Transverse colon (tissue), 4 donors: Measurements from ENCODE around the gene HOXC13. TPM values are rescaled to one million over a fixed set of nuclear protein-coding genes. Genes with fewer than 3 reads are reported as not detected.

Experiments
- DNase-seq: peaks from one replicate; pipeline ENCODE4 v3.0.0-alpha.2; 2019
- H3K27ac ChIP-seq, 4 donors: fragments of 200-600 bp; sonication (generic); 2 replicates each; pipeline ENCODE4 v1.5.1; 2016 to 2018; ENCODE audit warnings: inconsistent platforms in 4 of 4
- H3K27me3 ChIP-seq: fragments of 200-600 bp; sonication (generic); 2 replicates; pipeline ENCODE4 v1.5.1; 2017; ENCODE audit warnings: inconsistent platforms
- H3K36me3 ChIP-seq, 4 donors: fragments of 200-600 bp; sonication (generic); 2 replicates each; pipeline ENCODE4 v1.5.1; 2017 to 2019; ENCODE audit warnings: inconsistent platforms in 4 of 4
- H3K4me1 ChIP-seq, 4 donors: fragments of 200-600 bp; sonication (generic); 2 replicates each; pipeline ENCODE4 v1.5.1; 2017 to 2020; ENCODE audit warnings: inconsistent platforms in 4 of 4
- H3K4me3 ChIP-seq, 4 donors: fragments of 200-600 bp; sonication (generic); 1 replicate in 1 of 4; 2 replicates in 3 of 4; pipeline versions ENCODE4 v1.5.1 to v1.6.1; 2017 to 2019; ENCODE audit warnings: inconsistent platforms in 4 of 4
- H3K9me3 ChIP-seq, 2 donors: fragments of 200-600 bp; sonication (generic); 2 replicates each; pipeline ENCODE4 v1.5.1; 2017 to 2019; ENCODE audit warnings: inconsistent platforms in 2 of 2
- EP300 ChIP-seq: sonication (generic); formaldehyde crosslinking; IDR thresholded peaks from one replicate; pipeline ENCODE4 v1.6.1; 2017; ENCODE audit warnings: antibody characterized with exemption, low read depth
- POLR2A ChIP-seq: fragments of 450-650 bp; IDR thresholded peaks from one replicate; pipeline ENCODE4 v1.6.1; 2016; ENCODE audit warnings: antibody characterized with exemption, mild to moderate bottlenecking, moderate library complexity
- POLR2AphosphoS5 ChIP-seq, 3 donors: sonication (generic); formaldehyde crosslinking; IDR thresholded peaks; one replicate each; pipeline ENCODE4 v1.6.1; 2016; ENCODE audit warnings: antibody characterized with exemption in 3 of 3
- WGBS, 2 donors: methylation state at CpG; one replicate each; pipeline ENCODE4 v1.1.5; 2018; ENCODE audit warnings: low coverage in 1 of 2; 5-methylcytosine and 5-hydroxymethylcytosine counted together
- in situ Hi-C, 4 donors: fragments of 200-750 bp; cut with MboI; loops; one replicate each; pipeline versions ENCODE4 v1.15.0 to v1.15.1; 2017; ENCODE audit warnings: low sequenced_read_pairs in 3 of 4, low pct_ligation_motif_present in 1 of 4, low pct_unique_long_range_greater_than_20kb in 1 of 4
- intact Hi-C: fragments of 100-400 bp; cut with DNase I; formaldehyde crosslinking; loops from one replicate; pipeline ENCODE4 v1.15.1; 2023; ENCODE audit warnings: low total_unique reads
- total RNA-seq, 4 donors: library from RNA; depleted of rRNA; stranded (reverse); fragments of >200 nt; gene quantifications; one replicate each; pipeline ENCODE4 v1.1.0, GENCODE V29; 2016
- TF ChIP-seq, protein P1 (sequence below), 5 experiments: fragments of 200-600 bp in 3 of 5; fragments of 450-650 bp in 2 of 5; sonication (generic) in 3 of 5; IDR thresholded peaks; 1 replicate in 2 of 5; 2 replicates in 3 of 5; pipeline ENCODE4 v1.5.1; 2016 to 2017; ENCODE audit warnings: antibody characterized with exemption in 5 of 5, inconsistent platforms in 3 of 5, mild to moderate bottlenecking in 2 of 5, moderate library complexity in 1 of 5

HOXC13 gene
- total RNA-seq, 4 donors from 2014 or later, result not detected

DNA sequence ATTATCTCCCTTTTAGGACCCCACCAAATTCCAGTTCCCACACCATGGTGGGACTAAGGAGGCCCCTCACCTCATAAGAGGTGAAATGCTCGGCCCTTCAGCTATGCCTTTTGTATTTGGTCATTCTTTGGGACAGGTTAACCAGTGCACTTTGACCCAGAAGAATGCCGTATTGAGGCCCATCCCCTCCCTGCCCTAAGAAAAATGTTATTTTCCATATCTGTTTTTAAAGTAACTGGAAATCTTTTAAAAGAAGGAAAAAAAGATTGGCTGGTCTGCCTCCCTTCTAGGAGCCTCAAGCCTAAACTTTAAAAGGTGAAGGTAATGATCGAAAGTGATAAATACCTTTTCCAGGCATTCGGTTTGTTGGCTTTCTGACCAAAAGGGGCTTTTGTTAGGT, 5.7 kb upstream of the HOXC13 start:
- Histone ChIP-seq H3K4me3 (no peak overlapping the region), H3K27ac (no peak overlapping the region), H3K27me3 (peaks cover 100% of the 10 kb centered on the region), H3K4me1 (peaks cover 0 to 5% (median 1%) of the 10 kb centered on the region in 4 donors), H3K36me3 (no peaks in the 10 kb centered on the region), H3K9me3 (no peaks in the 10 kb centered on the region)
- in situ Hi-C loops (no loop called here), intact Hi-C loops (no loop called here)
- no peak for TF ChIP-seq POLR2A
- TF ChIP-seq POLR2AphosphoS5 (IDR thresholded peaks at IDR 0.05), result no peak
- no peak for TF ChIP-seq EP300
- no peak for DNase-seq
- WGBS, 2 donors, result 50 to 53% methylated on average over 4 of the region's 4 CpGs

DNA sequence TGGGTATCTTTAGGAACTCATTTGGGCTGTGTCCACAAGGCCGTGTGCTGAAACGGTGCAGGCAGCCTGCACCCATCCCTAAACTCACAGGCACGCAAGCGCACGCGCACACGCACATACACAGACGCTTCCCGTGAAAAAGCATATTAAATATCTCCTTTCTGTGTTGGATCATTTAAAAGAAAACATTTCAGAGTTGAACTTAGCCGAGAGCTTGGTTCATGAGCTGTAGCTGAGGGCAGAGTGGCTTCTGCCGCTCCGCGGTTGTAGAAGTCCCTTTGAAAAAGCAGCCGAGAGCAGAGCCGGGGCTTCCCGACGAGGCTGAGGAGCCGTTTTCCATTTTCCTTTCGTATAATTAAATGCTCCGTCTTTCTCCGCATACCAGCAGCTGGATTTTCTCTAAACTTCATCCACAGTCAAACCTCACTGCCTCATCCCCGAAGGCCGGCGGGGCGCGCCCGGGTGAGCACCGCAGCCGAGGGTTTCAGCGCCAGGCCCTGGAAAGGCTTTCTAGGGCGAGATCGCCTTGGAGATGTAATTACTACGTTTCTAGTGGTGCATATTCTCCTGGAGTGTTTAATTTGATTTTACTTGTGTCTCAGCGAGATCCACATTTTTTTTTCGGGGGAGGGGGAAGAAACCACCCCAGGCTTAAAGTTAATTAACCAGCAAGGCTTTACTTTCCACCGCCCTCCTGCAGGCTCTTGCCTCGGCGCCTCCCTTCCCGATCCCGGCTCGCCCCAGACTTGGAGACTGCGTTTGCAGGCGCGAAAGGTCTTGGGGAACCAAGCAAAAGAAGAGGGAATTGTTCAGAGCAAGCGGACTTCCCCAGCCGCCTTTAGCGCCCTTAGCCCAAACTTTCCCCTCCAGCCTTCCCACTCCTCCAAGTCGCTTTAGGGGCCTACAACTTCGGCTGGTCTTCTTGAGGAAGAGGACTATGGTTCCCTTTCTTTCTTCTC, 3.0 kb upstream of the HOXC13 start:
- no peaks in the 10 kb centered on the region for H3K36me3 ChIP-seq
- no peak for DNase-seq
- 14 to 18% methylated on average over 16 to 49 of the region's 49 CpGs for WGBS, 2 donors
- no peaks in the 10 kb centered on the region for H3K9me3 ChIP-seq
- no peak for TF ChIP-seq POLR2AphosphoS5 (IDR thresholded peaks at IDR 0.05)
- no peak for TF ChIP-seq EP300
- TF ChIP-seq, protein P1, sequence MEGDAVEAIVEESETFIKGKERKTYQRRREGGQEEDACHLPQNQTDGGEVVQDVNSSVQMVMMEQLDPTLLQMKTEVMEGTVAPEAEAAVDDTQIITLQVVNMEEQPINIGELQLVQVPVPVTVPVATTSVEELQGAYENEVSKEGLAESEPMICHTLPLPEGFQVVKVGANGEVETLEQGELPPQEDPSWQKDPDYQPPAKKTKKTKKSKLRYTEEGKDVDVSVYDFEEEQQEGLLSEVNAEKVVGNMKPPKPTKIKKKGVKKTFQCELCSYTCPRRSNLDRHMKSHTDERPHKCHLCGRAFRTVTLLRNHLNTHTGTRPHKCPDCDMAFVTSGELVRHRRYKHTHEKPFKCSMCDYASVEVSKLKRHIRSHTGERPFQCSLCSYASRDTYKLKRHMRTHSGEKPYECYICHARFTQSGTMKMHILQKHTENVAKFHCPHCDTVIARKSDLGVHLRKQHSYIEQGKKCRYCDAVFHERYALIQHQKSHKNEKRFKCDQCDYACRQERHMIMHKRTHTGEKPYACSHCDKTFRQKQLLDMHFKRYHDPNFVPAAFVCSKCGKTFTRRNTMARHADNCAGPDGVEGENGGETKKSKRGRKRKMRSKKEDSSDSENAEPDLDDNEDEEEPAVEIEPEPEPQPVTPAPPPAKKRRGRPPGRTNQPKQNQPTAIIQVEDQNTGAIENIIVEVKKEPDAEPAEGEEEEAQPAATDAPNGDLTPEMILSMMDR (IDR thresholded peaks at IDR 0.05), result no peak
- TF ChIP-seq POLR2A, result no peak
- peaks cover 100% of the 10 kb centered on the region for H3K27me3 ChIP-seq
- H3K4me3 ChIP-seq, result no peak overlapping the region
- peaks cover 0 to 12% (median 3%) of the 10 kb centered on the region in 4 donors for H3K4me1 ChIP-seq
- in situ Hi-C loops, result no loop called here
- H3K27ac ChIP-seq, result no peak overlapping the region
- intact Hi-C loops, result loop anchor here (1.0 kb wide), 1 partner anchor 43 kb away; no protein-coding TSS in a partner anchor

- in situ Hi-C loops, result no loop called here
- DNase-seq, result no peak
- H3K27ac ChIP-seq, result no peak overlapping the region
- H3K4me1 ChIP-seq, result peaks cover 0 to 12% (median 3%) of the 10 kb centered on the region in 4 donors
- intact Hi-C loops, result no loop called here
- no peak overlapping the region for H3K4me3 ChIP-seq
- H3K9me3 ChIP-seq, result no peaks in the 10 kb centered on the region
- H3K27me3 ChIP-seq, result peaks cover 100% of the 10 kb centered on the region
- WGBS, 2 donors, result 16% methylated on average over 12 of the region's 12 CpGs; no CpG with 5 or more reads in 1 of the 2 donors
- no peak for TF ChIP-seq POLR2A
- no peak for TF ChIP-seq EP300
- no peak for TF ChIP-seq POLR2AphosphoS5 (IDR thresholded peaks at IDR 0.05)
- TF ChIP-seq, protein P1 (IDR thresholded peaks at IDR 0.05), result no peak
- no peaks in the 10 kb centered on the region for H3K36me3 ChIP-seq
Observed at GRCh38 chr12:53937099-53937498, 1.5 kb upstream of the HOXC13 start.

GRCh38 chr12:53937596-53938325, 870 bp upstream of the HOXC13 start:
- TF ChIP-seq, protein P1 (IDR thresholded peaks at IDR 0.05), result no peak
- TF ChIP-seq POLR2AphosphoS5 (IDR thresholded peaks at IDR 0.05) (no peak), EP300 (no peak), POLR2A (no peak)
- H3K36me3 ChIP-seq, result no peaks in the 10 kb centered on the region
- peaks cover 100% of the 10 kb centered on the region for H3K27me3 ChIP-seq
- H3K27ac ChIP-seq, result no peak overlapping the region
- 18 to 40% methylated on average over 11 to 23 of the region's 23 CpGs for WGBS, 2 donors
- in situ Hi-C loops (no loop called here), intact Hi-C loops (no loop called here)
- DNase-seq, result no peak
- H3K4me1 ChIP-seq, result peaks cover 0 to 12% (median 3%) of the 10 kb centered on the region in 4 donors
- no peak overlapping the region for H3K4me3 ChIP-seq
- no peaks in the 10 kb centered on the region for H3K9me3 ChIP-seq
